ENCODE measurements around the gene NGRN. TPM values are rescaled to one million over a fixed set of nuclear protein-coding genes. Genes with fewer than 3 reads are reported as not detected.
"Not testable (repeated sequence)": the region's sequence is repeated elsewhere in the genome, so short reads cannot be mapped to it uniquely, and the experiment has no call there.

Gene NGRN
- total RNA-seq, 2 experiments from 2014 or later, result 24.3 TPM

DNA sequence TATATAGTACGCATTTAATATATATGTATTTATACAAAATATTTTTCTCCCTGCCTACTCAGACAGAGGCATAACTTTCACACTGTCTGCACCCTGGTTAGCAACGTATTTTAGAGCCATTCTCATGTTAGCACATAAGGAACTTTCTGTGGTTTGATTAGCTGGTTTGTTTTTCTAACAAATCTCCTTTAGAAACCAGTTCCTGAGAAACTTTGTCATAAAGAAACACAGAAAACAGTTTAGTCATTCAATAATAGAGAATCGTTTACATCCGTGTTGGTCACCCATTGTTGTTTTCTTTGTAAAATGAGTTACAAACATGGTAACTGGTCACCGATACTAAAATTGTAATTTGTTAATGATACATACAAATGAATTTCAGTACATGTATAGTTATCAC, 5.9 kb upstream of the NGRN start:
- Mint-ChIP-seq H3K4me3 (no peak overlapping the region), H3K27me3 (no peaks in the 10 kb centered on the region), H3K9me3 (no peaks in the 10 kb centered on the region), H3K27ac (no peak overlapping the region), H3K4me1 (peaks cover 5% of the 10 kb centered on the region), H3K36me3 (no peaks in the 10 kb centered on the region)
- no peak for DNase-seq

DNA sequence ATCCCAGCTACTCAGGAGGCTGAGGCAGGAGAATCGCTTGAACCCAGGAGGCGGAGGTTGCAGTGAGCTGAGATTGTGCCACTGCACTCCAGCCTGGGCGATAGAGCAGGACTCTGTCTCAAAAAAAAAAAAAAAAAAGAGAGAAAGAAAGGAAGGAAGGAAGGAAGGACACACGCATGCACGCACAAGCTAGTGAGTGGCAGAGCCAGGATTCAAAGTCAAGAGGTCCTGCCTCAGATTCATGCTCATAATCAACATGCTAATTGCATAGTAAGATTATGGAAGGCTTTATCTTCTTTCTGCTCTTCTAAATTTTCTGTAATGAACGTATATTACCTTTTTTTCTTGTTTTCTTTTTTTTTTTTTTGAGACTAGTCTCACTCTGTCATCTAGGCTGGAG, 4.7 kb upstream of the NGRN start:
- H3K27me3 Mint-ChIP-seq, H3K36me3 Mint-ChIP-seq, H3K4me1 Mint-ChIP-seq: not testable (repeated sequence)

DNA sequence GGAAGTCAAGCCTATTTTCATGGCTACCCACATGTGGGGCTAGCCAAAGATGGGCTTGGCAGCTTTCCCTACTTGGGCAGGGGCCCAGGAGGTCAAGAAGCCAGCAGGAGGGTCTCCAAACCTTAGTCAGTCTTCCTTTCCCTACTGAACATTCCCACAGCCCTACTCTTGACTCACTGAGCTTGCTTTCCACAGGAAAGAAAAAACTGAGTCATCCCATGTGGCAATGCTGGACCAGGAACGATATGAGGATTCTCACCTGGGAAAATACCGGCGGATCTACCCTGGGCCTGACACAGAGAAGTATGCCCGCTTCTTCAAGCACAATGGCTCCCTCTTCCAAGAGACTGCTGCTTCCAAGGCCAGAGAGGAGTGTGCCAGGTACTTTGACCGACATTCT, 3.7 kb upstream of the NGRN start:
- Mint-ChIP-seq H3K4me1 (peaks cover 8% of the 10 kb centered on the region), H3K27me3 (no peaks in the 10 kb centered on the region), H3K36me3 (peaks cover 6% of the 10 kb centered on the region), H3K4me3 (no peak overlapping the region), H3K27ac (no peak overlapping the region), H3K9me3 (no peaks in the 10 kb centered on the region)
- DNase-seq, result no peak

More for the DNA sequence above, 4.7 kb upstream of the NGRN start:
- not testable (repeated sequence) for H3K4me3 Mint-ChIP-seq, DNase-seq, H3K27ac Mint-ChIP-seq, H3K9me3 Mint-ChIP-seq

DNA sequence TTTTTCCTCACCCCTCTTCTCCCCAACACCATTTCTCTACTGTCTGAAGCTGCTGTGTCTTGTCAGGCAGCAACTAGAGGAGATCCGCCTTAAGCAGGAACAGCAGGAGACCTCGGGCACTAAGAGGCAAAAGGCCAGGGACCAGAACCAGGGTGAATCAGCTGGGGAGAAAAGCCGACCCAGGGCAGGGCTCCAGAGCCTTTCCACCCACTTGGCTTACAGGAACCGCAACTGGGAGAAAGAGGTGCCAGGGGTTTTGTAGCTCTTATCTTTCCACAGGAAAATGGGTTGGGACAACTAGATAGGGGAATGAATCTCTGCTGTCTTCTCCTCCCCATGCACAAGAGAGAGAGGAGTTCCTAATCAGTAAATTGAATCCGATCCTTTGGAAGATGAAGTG, 3.0 kb upstream of the NGRN start:
- Mint-ChIP-seq H3K36me3 (peaks cover 11% of the 10 kb centered on the region), H3K27ac (no peak overlapping the region), H3K9me3 (no peaks in the 10 kb centered on the region), H3K4me3 (no peak overlapping the region), H3K27me3 (no peaks in the 10 kb centered on the region), H3K4me1 (peaks cover 11% of the 10 kb centered on the region)
- no peak for DNase-seq

DNA sequence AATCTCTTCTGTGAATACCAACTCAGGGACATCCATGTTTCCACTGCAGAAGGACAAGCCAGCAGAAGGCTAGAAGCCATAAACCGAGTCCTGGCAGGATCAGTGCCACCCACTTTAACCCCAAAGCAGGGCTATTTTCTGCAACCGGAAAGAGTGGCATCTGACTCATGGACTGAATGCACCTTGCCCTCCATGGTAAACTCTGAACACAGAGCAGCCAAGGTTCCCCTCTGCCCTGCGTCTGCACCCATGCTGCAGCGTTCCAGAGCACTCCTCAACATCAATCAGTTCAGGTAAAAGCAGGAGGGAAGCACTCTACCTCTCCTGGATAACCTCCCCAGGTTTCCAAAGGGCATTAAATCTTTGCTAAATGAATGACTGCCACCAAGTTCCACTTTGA, 801 bp upstream of the NGRN start:
- H3K4me1 Mint-ChIP-seq, result peaks cover 22% of the 10 kb centered on the region
- H3K4me3 Mint-ChIP-seq, result peak overlapping the region; percentile 96
- H3K9me3 Mint-ChIP-seq, result no peaks in the 10 kb centered on the region
- peak overlapping the region; percentile 94 for H3K27ac Mint-ChIP-seq
- H3K36me3 Mint-ChIP-seq, result peaks cover 24% of the 10 kb centered on the region
- DNase-seq, result peak; percentile 22
- no peaks in the 10 kb centered on the region for H3K27me3 Mint-ChIP-seq

DNA sequence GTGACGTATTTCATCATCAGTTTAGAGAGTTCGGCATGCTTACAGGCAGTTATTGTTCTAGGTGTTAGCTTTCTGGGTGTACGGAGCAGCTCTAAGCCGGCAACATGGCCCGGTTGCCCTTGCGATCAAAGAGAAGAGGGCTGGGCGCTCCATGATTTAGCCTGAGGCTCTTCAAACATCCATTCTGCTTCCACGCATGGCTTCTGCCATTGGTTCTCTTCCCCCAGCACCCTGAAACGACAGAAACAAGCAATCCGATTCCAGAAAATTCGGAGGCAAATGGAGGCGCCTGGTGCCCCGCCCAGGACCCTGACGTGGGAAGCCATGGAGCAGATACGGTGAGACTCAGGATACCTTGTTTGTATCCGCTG, 574 bp downstream of the NGRN start:
- peak overlapping the region; percentile 96 for H3K4me3 Mint-ChIP-seq
- peak; percentile 55 for DNase-seq
- H3K27ac Mint-ChIP-seq, result peak overlapping the region; percentile 94
- peaks cover 35% of the 10 kb centered on the region for H3K4me1 Mint-ChIP-seq
- no peaks in the 10 kb centered on the region for H3K9me3 Mint-ChIP-seq
- no peaks in the 10 kb centered on the region for H3K27me3 Mint-ChIP-seq
- H3K36me3 Mint-ChIP-seq, result peaks cover 32% of the 10 kb centered on the region

DNA sequence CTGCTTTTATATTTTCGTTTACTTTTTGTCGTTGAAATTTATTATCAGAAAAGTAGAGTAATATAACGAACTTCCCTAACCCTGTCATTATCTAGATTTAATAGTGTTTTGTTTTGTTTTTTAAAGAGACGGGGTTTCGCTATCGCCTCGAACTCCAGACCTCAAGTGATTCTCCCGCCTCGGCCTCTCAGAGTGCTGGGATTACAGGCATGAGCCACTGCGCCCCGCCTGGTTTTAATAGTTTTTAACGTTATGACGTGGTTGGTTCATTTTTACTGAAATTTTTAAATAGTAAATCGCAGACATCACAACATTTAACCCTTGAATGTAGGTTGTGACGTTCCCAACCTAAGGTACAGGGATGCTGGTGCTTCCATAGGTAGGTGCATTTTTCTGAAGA, 1.0 kb downstream of the NGRN start:
- H3K9me3 Mint-ChIP-seq, result no peaks in the 10 kb centered on the region
- H3K4me3 Mint-ChIP-seq, result peak overlapping the region; percentile 96
- DNase-seq, result no peak
- peak overlapping the region; percentile 94 for H3K27ac Mint-ChIP-seq
- H3K4me1 Mint-ChIP-seq, result peaks cover 40% of the 10 kb centered on the region
- H3K27me3 Mint-ChIP-seq, result no peaks in the 10 kb centered on the region
- H3K36me3 Mint-ChIP-seq, result peaks cover 32% of the 10 kb centered on the region

DNA sequence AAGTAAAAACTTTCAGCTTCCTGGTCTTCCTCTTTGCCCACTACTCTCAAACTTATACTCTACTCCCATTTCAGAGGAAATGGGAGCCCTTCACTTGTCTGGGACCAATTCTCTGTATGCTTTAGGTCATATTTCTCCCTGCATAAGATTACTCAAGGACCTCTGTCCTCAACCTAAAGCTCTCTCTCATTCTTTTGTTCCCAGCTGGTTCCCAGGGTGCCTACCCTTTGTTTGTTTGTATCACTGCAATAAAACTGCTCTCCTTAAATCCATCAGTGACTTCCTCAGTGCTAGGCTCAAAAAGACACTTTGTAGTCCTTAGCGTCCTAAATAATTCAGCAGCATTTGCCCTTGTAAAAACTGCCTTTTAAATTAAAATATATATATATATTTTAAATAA, 2.9 kb downstream of the NGRN start:
- Mint-ChIP-seq H3K36me3 (peaks cover 35% of the 10 kb centered on the region), H3K27ac (peak overlapping the region; percentile 14), H3K4me3 (peak overlapping the region; percentile 96), H3K4me1 (peaks cover 47% of the 10 kb centered on the region), H3K27me3 (no peaks in the 10 kb centered on the region), H3K9me3 (no peaks in the 10 kb centered on the region)
- no peak for DNase-seq

DNA sequence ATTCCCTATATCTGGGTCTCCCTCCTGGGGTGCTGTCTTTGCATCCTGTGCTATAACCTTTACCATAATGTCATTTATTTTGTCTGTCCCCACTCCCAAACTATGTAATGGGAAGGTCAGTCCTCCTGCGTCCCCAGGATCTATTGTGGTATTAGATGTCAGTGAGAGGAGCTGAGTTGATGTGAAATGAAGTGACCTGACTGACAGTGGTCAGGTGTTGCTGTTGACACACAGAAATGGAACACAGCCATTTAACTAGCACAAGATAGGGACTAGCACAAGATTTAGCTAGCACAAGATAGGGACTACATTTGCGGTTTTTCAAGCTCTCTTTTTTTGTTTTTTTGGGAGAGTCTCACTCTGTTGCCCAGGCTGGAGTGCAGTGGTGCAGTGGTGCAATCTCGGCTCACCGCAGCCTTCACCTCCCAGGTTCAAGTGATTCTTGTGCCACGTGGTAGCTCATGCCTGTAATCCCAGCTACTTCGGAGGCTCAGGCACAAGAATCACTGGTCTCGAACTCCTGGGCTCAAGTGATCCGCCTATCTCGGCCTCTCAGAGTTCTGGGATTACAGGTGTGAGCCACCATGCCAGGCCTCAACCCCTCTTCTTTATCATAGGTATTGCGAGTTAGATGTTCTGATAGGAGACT, 5.2 kb downstream of the NGRN start:
- H3K4me1 Mint-ChIP-seq, result peaks cover 43% of the 10 kb centered on the region
- no peak for DNase-seq
- H3K9me3 Mint-ChIP-seq, result no peaks in the 10 kb centered on the region
- H3K36me3 Mint-ChIP-seq, result peaks cover 50% of the 10 kb centered on the region
- peak overlapping the region; percentile 18 for H3K27ac Mint-ChIP-seq
- H3K4me3 Mint-ChIP-seq, result no peak overlapping the region
- H3K27me3 Mint-ChIP-seq, result no peaks in the 10 kb centered on the region

DNA sequence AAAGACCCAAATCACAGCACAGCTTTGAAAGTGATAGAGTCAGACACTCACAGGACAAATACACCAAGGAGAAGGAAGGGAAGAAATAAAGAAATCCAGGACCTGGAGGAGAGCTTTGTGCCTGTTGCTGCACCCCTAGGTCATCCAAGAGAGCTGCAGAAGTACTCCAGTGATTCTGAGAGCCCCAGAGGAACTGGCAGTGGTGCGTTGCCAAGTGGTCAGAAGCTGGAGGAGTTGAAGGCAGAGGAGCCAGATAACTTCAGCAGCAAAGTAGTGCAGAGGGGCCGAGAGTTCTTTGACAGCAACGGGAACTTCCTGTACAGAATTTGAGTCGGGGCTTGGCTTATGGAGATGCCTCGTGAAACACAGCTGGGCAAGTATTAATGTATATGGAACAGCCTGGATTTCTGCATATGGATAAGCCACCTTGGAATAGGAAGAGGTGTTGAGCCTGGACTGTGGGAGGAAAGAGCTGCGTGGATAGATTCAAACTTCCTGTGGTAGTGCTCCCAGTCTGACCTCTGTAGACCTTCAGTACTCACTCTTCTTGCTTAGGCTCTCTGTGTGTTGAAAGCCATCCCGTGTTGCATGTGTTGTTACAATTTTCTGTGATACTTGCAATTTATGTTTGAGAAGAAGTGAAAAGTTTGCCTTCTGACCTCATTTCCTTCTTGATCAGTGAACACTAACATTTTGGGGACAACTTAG, 6.1 kb downstream of the NGRN start:
- Mint-ChIP-seq H3K27ac (peak overlapping the region; percentile 81), H3K27me3 (no peaks in the 10 kb centered on the region), H3K9me3 (no peaks in the 10 kb centered on the region), H3K4me1 (peaks cover 40% of the 10 kb centered on the region), H3K36me3 (peaks cover 48% of the 10 kb centered on the region), H3K4me3 (no peak overlapping the region)
- no peak for DNase-seq

DNA sequence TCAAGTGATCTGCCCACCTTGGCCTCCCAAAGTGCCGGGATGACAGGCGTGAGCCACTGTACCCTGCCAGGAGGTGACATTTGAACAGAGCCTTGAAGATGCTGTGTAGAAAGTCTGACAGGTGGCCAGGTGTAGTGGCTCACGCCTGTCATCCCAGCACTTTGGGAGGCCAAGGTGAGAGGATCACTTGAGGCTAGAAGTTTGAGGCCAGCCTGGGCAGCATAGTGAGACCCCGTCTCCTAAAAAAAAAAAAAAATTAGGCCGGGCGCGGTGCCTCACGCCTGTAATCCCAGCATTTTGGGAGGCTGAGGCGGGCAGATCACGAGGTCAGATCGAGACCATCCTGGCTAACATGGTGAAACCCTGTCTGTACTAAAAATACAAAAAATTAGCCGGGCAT, 13.0 kb downstream of the NGRN start:
- H3K9me3 Mint-ChIP-seq, DNase-seq, H3K4me3 Mint-ChIP-seq, H3K27ac Mint-ChIP-seq, H3K27me3 Mint-ChIP-seq, H3K4me1 Mint-ChIP-seq: not testable (repeated sequence)
- peaks cover 17% of the 10 kb centered on the region for H3K36me3 Mint-ChIP-seq

DNA sequence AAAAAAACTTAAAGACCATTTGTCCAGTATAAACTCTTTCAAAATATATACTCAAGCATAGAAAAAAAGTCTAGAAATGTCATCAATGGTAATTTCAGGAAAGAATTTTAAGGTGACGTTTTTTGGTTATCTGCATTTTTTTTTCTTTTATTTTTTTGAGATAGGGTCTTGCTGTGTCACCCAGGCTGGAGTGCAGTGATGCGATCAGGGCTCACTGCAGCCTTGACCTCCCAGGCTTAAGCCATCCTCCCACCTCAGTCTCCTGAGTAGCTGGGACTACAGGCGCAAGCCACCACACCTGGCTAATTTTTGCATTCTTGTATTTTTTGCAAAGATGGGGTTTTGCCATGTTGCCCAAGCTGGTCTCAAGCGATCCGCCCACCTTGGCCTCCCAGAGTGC, 15.3 kb downstream of the NGRN start:
- DNase-seq, H3K36me3 Mint-ChIP-seq, H3K4me3 Mint-ChIP-seq, H3K9me3 Mint-ChIP-seq, H3K4me1 Mint-ChIP-seq, H3K27me3 Mint-ChIP-seq, H3K27ac Mint-ChIP-seq: not testable (repeated sequence)

DNA sequence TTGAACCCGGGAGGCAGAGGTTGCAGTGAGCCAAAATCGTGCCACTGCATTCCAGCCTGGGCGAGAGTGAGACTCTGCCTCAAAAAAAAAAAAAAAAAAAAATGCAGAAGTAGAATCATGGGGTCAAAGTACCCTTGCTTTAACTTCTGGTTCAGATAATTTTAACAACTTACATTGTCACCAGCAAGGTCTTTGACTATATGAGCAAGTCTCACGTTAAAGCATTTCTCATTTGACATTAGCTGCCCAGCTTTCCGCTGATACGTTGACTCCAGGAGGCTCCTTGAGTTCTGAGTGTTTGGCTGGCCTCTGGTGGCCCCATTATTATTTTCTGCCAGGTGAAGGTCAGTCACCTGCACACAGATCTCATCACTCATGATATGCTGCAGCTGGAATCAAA, 16.2 kb downstream of the NGRN start:
- H3K27ac Mint-ChIP-seq, DNase-seq, H3K9me3 Mint-ChIP-seq, H3K4me1 Mint-ChIP-seq, H3K4me3 Mint-ChIP-seq, H3K36me3 Mint-ChIP-seq, H3K27me3 Mint-ChIP-seq: not testable (repeated sequence)

DNA sequence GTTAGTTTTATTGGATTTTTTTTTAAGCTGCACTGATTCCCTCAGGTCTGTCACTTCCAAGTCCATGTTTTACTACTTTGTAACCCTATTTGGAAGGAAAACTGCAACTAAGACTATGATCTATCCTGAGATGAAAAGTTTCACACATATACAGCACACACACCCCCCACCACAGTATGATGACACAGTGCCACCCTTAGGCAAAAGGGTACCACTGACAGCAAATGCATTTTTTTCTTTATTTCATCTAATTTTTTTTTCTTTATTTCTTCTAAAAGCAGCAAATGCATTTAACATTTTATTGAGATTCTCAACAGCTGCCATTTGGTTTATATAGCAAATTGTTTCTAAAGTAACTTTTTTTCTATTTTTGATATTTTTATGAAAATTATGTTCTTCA, 21.2 kb downstream of the NGRN start:
- H3K9me3 Mint-ChIP-seq, result no peaks in the 10 kb centered on the region
- DNase-seq, result peak; percentile 15
- peaks cover 2% of the 10 kb centered on the region for H3K4me1 Mint-ChIP-seq
- no peak overlapping the region for H3K27ac Mint-ChIP-seq
- H3K36me3 Mint-ChIP-seq, result no peaks in the 10 kb centered on the region
- H3K4me3 Mint-ChIP-seq, result no peak overlapping the region
- no peaks in the 10 kb centered on the region for H3K27me3 Mint-ChIP-seq

DNA sequence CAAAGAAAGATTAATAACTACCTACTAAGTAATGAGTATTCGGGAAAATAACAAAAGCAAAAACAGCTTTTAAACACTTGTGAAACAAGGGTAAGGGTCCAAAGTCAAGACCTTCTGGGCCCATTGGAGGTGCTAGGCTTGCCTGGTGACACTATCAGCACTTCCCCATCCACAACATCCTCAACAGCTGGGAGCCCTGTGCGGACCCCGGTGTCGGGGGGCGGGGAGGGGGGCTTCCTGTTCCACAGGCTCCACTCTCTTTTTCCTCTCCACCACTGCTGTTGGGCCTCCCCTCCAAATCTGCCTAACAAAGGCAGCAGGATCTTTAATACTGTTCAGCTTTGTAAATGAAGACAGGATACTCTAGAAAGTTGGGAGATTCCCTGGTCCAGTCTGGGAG, 21.6 kb downstream of the NGRN start:
- Mint-ChIP-seq H3K4me1 (peaks cover 2% of the 10 kb centered on the region), H3K27me3 (no peaks in the 10 kb centered on the region), H3K4me3 (no peak overlapping the region), H3K27ac (no peak overlapping the region), H3K36me3 (no peaks in the 10 kb centered on the region), H3K9me3 (no peaks in the 10 kb centered on the region)
- DNase-seq, result no peak

DNA sequence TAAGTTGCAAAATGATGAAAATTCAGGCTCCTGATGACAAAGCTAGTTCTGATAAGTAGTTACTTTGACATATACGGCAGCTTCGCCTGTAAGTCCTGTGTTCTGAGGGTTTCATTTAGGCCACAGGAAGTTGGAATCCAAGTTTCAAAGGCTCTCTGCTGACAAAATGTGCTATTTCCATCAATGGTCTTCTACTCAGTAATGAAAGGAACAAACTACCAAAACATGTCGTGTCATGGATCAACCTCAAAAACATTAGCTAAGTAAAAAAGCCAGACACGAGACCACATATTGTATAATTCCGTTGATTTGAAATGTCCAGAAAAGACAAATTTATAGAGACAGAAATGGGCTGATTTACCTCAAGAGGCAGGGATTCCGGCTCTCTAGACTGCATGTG, 22.5 kb downstream of the NGRN start:
- H3K4me3 Mint-ChIP-seq, result no peak overlapping the region
- H3K9me3 Mint-ChIP-seq, result no peaks in the 10 kb centered on the region
- H3K27me3 Mint-ChIP-seq, result no peaks in the 10 kb centered on the region
- no peaks in the 10 kb centered on the region for H3K36me3 Mint-ChIP-seq
- DNase-seq, result no peak
- peaks cover 2% of the 10 kb centered on the region for H3K4me1 Mint-ChIP-seq
- no peak overlapping the region for H3K27ac Mint-ChIP-seq
